NCI-H1436 treated with DMSO at 0.1 percent for 48 hours (cell line): Measurements from ENCODE around the gene FGR.

Source experiments
- DNase-seq: peaks from one replicate; lab custom pipeline; 2025; lab: John Stamatoyannopoulos, UW

FGR gene

GRCh38 chr1:27567971-27568299 lies 67.0 kb downstream of the FGR start:
- DNase-seq, result no peak

GRCh38 chr1:27567146-27567526 lies 67.8 kb downstream of the FGR start:
- DNase-seq, result no peak

- no peak for DNase-seq
Measured at GRCh38 chr1:27566462-27567145, 68.4 kb downstream of the FGR start.

- DNase-seq, result no peak
Measured at GRCh38 chr1:27564710-27565649, 70.0 kb downstream of the FGR start.

- no peak for DNase-seq
Measured at GRCh38 chr1:27563591-27564471, 71.2 kb downstream of the FGR start.

- DNase-seq, result no peak
Measured at GRCh38 chr1:27563341-27563590, 71.7 kb downstream of the FGR start.

GRCh38 chr1:27562534-27563340 lies 72.2 kb downstream of the FGR start:
- no peak for DNase-seq
